K562 (cell line): ENCODE data around the gene MRPS10. TPM values are rescaled to one million over a fixed set of nuclear protein-coding genes. Genes with fewer than 3 reads are reported as not detected.

Experiments
- ATAC-seq: fragments of 200-7000 bp; cut with Tn5 transposase; 3 replicates; pipeline ENCODE4 v1.9.1; 2020; ENCODE audit warnings: moderate library complexity
- BruUV-seq: library from RNA; stranded (reverse); fragments of 400-500 nt; replicated peaks from 2 replicates; lab custom pipeline; 2021; lab: Mats Ljungman, UMichigan
- CTCF ChIA-PET: fragments of 300-600 bp; formaldehyde crosslinking; extraction: SDS; loops from one replicate; lab custom pipeline; 2021; ENCODE audit warnings: low intra/inter-chr PET ratio; lab: Yijun Ruan, JAX
- POLR2A ChIA-PET: fragments of 300-600, 350-650 bp; sonication (Branson Sonifier 250); formaldehyde crosslinking; extraction: SDS; loops from one replicate; lab custom pipeline; 2021; ENCODE audit warnings: antibody characterized with exemption, inconsistent platforms; lab: Yijun Ruan, JAX
- DNase-seq, 4 experiments: peaks; one replicate each; pipeline versions ENCODE4 v3.0.0 to v3.0.0-alpha.2; 2011 to 2018; ENCODE audit warnings: low spot score in 3 of 4, mixed read lengths in 3 of 4; ENCODE audit errors: extremely low read depth in 1 of 4
- FAIRE-seq: peaks from 2 replicates; lab custom pipeline; 2011; peaks lifted over from hg19 to GRCh38; lab: Jason Lieb, UNC
- H2AFZ ChIP-seq: 2 replicates; pipeline ENCODE4 v1.6.0; 2011; ENCODE audit warnings: low read depth, low read length, control low read depth, inconsistent platforms
- H3K27ac ChIP-seq: fragments of 200-600 bp; 3 replicates; pipeline ENCODE4 v1.8.0; 2011; ENCODE audit warnings: low read depth, mild to moderate bottlenecking, control low read depth, inconsistent platforms, low read length, moderate library complexity, mixed read lengths; ENCODE audit errors: extremely low read depth
- H3K27me3 ChIP-seq, 2 experiments: fragments of 300-600 bp in 1 of 2; 2 replicates in 1 of 2; 3 replicates in 1 of 2; pipeline versions ENCODE4 v1.6.0 to v1.8.0; 2011; ENCODE audit warnings: inconsistent platforms in 2 of 2, low read length in 2 of 2, mild to moderate bottlenecking in 1 of 2, mixed read lengths in 1 of 2, moderate library complexity in 1 of 2; ENCODE audit not compliant: control insufficient read depth in 2 of 2, insufficient read depth in 2 of 2
- H3K36me3 ChIP-seq: fragments of 300-600 bp; 3 replicates; pipeline ENCODE4 v1.8.0; 2011; ENCODE audit warnings: mild to moderate bottlenecking, low read length, inconsistent platforms; ENCODE audit not compliant: control insufficient read depth, insufficient read depth
- H3K4me1 ChIP-seq, 2 experiments: fragments of 200-600 bp in 1 of 2; replicated peaks in 1 of 2; 2 replicates in 1 of 2; 3 replicates in 1 of 2; pipeline versions ENCODE4 v1.5.1 to v1.8.0; 2011; ENCODE audit warnings: inconsistent platforms in 2 of 2, low read length in 2 of 2, mild to moderate bottlenecking in 1 of 2, mixed read lengths in 1 of 2, moderate library complexity in 1 of 2; ENCODE audit not compliant: control insufficient read depth in 2 of 2, insufficient read depth in 2 of 2
- H3K4me2 ChIP-seq: 2 replicates; pipeline ENCODE4 v1.6.1; 2011; ENCODE audit warnings: low read length, control low read depth, inconsistent platforms, mixed read lengths; ENCODE audit not compliant: insufficient read depth
- H3K4me3 ChIP-seq: fragments of 200-600 bp; sonication (generic), shearing (Covaris generic); 2 replicates; pipeline ENCODE4 v1.5.1; 2016; ENCODE audit warnings: control low read depth, inconsistent platforms
- H3K79me2 ChIP-seq: fragments of 200-600 bp; 3 replicates; pipeline ENCODE4 v1.8.0; 2011; ENCODE audit warnings: low read length, inconsistent platforms; ENCODE audit not compliant: control insufficient read depth, insufficient read depth
- H3K9ac ChIP-seq, 2 experiments: 2 replicates each; pipeline versions ENCODE4 v1.6.0 to v1.6.1; 2011; ENCODE audit warnings: low read depth in 2 of 2, low read length in 2 of 2, control low read depth in 1 of 2, inconsistent platforms in 1 of 2, mild to moderate bottlenecking in 1 of 2, mixed read lengths in 1 of 2; ENCODE audit not compliant: insufficient read depth in 1 of 2
- H3K9me1 ChIP-seq: one replicate; pipeline ENCODE4 v1.6.0; 2011; ENCODE audit warnings: inconsistent platforms, mild to moderate bottlenecking, low read length, moderate library complexity; ENCODE audit not compliant: control insufficient read depth, insufficient read depth
- H3K9me3 ChIP-seq: replicated peaks from 2 replicates; pipeline ENCODE4 v1.5.1; 2011; ENCODE audit warnings: low read depth, low read length, inconsistent platforms; ENCODE audit not compliant: control insufficient read depth, insufficient read depth
- H4K20me1 ChIP-seq: replicated peaks from 2 replicates; pipeline ENCODE4 v1.6.1; 2011; ENCODE audit warnings: low read length, inconsistent platforms, mixed read lengths; ENCODE audit not compliant: control insufficient read depth, insufficient read depth
- ATF3 ChIP-seq, 2 experiments: fragments of 450-650 bp in 1 of 2; sonication (generic) in 1 of 2; formaldehyde crosslinking in 1 of 2; IDR thresholded peaks in 1 of 2; conservative IDR thresholded peaks in 1 of 2; 2 replicates each; pipeline versions ENCODE4 v1.6.1 to v1.8.1; 2016 to 2023; ENCODE audit warnings: mild to moderate bottlenecking in 2 of 2, moderate library complexity in 2 of 2, inconsistent platforms in 1 of 2, missing genetic modification reagents in 1 of 2
- FOS ChIP-seq: IDR thresholded peaks from 3 replicates; pipeline ENCODE4 v1.6.1; 2011; ENCODE audit not compliant: insufficient read length; ENCODE audit errors: extremely low read depth
- FOXJ3 ChIP-seq: sonication (generic); formaldehyde crosslinking; IDR thresholded peaks from 2 replicates; pipeline ENCODE4 v1.4.0; 2020; ENCODE audit warnings: mild to moderate bottlenecking, missing genetic modification reagents
- FUS ChIP-seq: fragments of 200-400 bp; formaldehyde crosslinking; optimal IDR thresholded peaks from 2 replicates; pipeline ENCODE3; 2017; ENCODE audit warnings: low read depth, low read length
- MEF2D ChIP-seq: conservative IDR thresholded peaks from 2 replicates; pipeline ENCODE4 v1.6.1; 2016; ENCODE audit warnings: low read depth, missing genetic modification characterization, missing compliant biosample characterization
- NRF1 ChIP-seq, 2 experiments: fragments of 450-650 bp; IDR thresholded peaks in 1 of 2; conservative IDR thresholded peaks in 1 of 2; 2 replicates each; pipeline ENCODE4 v1.6.1; 2014; ENCODE audit warnings: mild to moderate bottlenecking in 2 of 2
- TOE1 ChIP-seq, 2 experiments: fragments of 450-650 bp in 1 of 2; sonication (generic) in 1 of 2; formaldehyde crosslinking in 1 of 2; IDR thresholded peaks; 2 replicates each; pipeline versions ENCODE4 v1.7.1 to v1.8.0; 2016 to 2022; ENCODE audit warnings: borderline replicate concordance in 2 of 2, mild to moderate bottlenecking in 2 of 2, antibody characterized with exemption in 1 of 2, inconsistent platforms in 1 of 2, low read depth in 1 of 2, missing genetic modification reagents in 1 of 2, moderate library complexity in 1 of 2
- ZBED1 ChIP-seq: IDR thresholded peaks from 2 replicates; pipeline ENCODE4 v1.6.1; 2014
- ZBTB43 ChIP-seq: sonication (generic); formaldehyde crosslinking; IDR thresholded peaks from 2 replicates; pipeline ENCODE4 v1.8.0; 2023; ENCODE audit warnings: mild to moderate bottlenecking, missing genetic modification reagents
- ZFP91 ChIP-seq: sonication (generic); formaldehyde crosslinking; IDR thresholded peaks from 2 replicates; pipeline ENCODE4 v1.8.0; 2022; ENCODE audit warnings: mild to moderate bottlenecking, missing genetic modification reagents
- ZFX ChIP-seq: sonication (generic); formaldehyde crosslinking; IDR thresholded peaks from 2 replicates; pipeline ENCODE4 v1.8.0; 2022; ENCODE audit warnings: mild to moderate bottlenecking, missing genetic modification reagents, moderate library complexity
- WGBS: fragments of 100-300 bp; shearing (Covaris generic); methylation state at CpG from one replicate; pipeline ENCODE4 v1.1.6; 2016; ENCODE audit warnings: low coverage, mixed read lengths; ENCODE audit not compliant: insufficient coverage; ENCODE audit errors: missing lambda C conversion rate; 5-methylcytosine and 5-hydroxymethylcytosine counted together
- in situ Hi-C: fragments of 300-500 bp; cut with MboI; formaldehyde crosslinking; loops from 4 replicates; pipeline ENCODE4 v1.15.0; 2018; ENCODE audit warnings: inconsistent platforms, mixed read lengths
- intact Hi-C: fragments of 100-400 bp; cut with micrococcal nuclease; formaldehyde crosslinking; loops from 2 replicates; pipeline ENCODE4 v1.14.2; 2022
- polyA plus RNA-seq, 8 experiments: library from polyadenylated mRNA; depleted of rRNA in 4 of 8; stranded (reverse) in 5 of 8; unstranded in 3 of 8; fragments of >200 nt; fragmentation: Nextera tagmentation in 2 of 8; fragmentation: Illumina TruSeq in 1 of 8; extraction: Ambion mirVana in 2 of 8; extraction: Trizol in 1 of 8; gene quantifications; 2 replicates each; pipeline versions ENCODE4 v1.2.1 to v1.2.3, GENCODE V29; 2011 to 2014; ENCODE audit warnings: inconsistent platforms in 1 of 8, missing spikeins in 1 of 8
- total RNA-seq, 7 experiments: library from RNA; depleted of rRNA in 6 of 7; stranded (reverse); fragments of >200 nt in 6 of 7; fragmentation: Illumina TruSeq in 2 of 7; extraction: Trizol in 2 of 7; gene quantifications; 2 replicates each; pipeline versions ENCODE4 v1.2.1 to v1.2.3, GENCODE V29; 2011 to 2021; ENCODE audit warnings: low replicate concordance in 1 of 7
- TF ChIP-seq, protein P1 (sequence below), 2 experiments: fragments of 450-650 bp; conservative IDR thresholded peaks; 2 replicates each; pipeline ENCODE4 v1.6.1; 2017; ENCODE audit warnings: mild to moderate bottlenecking in 2 of 2, moderate library complexity in 2 of 2

Gene MRPS10
- total and polyA plus RNA-seq, 9 of the 15 experiments (the other 6 are each of a cell fraction or from before 2014, with no cell fraction given), result 48.6 to 166 (median 93.7) TPM

DNA sequence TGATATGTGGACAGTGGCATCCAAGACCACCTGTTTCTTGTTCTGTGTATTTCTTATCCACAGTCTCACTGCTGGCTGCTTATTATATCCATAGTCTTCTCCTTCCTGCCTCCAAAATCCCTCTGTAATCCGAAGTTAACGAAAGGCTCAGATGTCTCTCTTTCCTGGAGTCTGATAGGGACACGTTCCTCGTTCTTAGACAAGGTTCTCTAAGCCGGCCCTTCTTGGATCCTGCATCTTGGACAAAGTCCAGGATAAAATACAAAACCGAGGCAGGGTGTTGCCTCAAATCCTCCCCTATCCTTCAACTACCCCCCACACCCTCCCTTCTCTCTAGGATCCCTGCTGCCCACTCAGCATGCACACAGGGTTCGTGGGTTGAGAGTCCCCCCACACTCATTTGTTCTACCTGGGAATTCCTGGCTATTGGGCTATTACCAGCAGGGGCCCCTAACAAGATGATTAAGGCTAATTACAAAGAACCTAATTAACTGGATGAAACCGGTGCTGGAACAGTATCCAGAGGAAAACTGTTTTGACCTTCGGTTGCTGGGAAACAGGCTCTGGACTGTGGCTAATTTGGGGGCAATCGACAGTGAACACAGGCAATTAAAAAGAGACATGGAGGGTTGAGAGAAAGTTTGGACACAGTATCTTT, 32.7 kb upstream of the MRPS10 start:
- Histone ChIP-seq H3K27me3 (peaks cover 48 to 69% of the 10 kb centered on the region in 2 experiments), H2AFZ (no peak overlapping the region), H3K4me2 (no peak overlapping the region), H3K4me3 (no peak overlapping the region), H3K9ac (no peak overlapping the region), H4K20me1 (no peaks in the 10 kb centered on the region; the same call in 1 of the 2 replicates), H3K27ac (no peak overlapping the region), H3K79me2 (no peaks in the 10 kb centered on the region), H3K36me3 (no peaks in the 10 kb centered on the region), H3K9me3 (no peaks in the 10 kb centered on the region), H3K4me1 (no peaks in the 10 kb centered on the region; a peak in 2 of 5 replicates), H3K9me1 (no peaks in the 10 kb centered on the region)
- no peak for ATAC-seq
- in situ Hi-C loops, result no loop called here
- ChIA-PET CTCF (no interaction called here), POLR2A (interaction anchor here (0.6 kb wide), 1 partner anchor 619 kb away, joined by 3 read pairs; no protein-coding TSS in a partner anchor)
- no peak for TF ChIP-seq MEF2D (tag)
- no peak for TF ChIP-seq FUS
- no peak for TF ChIP-seq TOE1 (IDR thresholded peaks at IDR 0.05; ENCODE audit: borderline replicate concordance)
- TF ChIP-seq TOE1 (CRISPR knock-in tag; IDR thresholded peaks at IDR 0.05; ENCODE audit: borderline replicate concordance, low read depth), result no peak
- TF ChIP-seq ATF3 (IDR thresholded peaks at IDR 0.05), result no peak
- TF ChIP-seq ATF3 (CRISPR knock-in tag; conservative IDR thresholded peaks at IDR 0.05), result no peak
- TF ChIP-seq FOXJ3, result no peak
- TF ChIP-seq, protein P1, sequence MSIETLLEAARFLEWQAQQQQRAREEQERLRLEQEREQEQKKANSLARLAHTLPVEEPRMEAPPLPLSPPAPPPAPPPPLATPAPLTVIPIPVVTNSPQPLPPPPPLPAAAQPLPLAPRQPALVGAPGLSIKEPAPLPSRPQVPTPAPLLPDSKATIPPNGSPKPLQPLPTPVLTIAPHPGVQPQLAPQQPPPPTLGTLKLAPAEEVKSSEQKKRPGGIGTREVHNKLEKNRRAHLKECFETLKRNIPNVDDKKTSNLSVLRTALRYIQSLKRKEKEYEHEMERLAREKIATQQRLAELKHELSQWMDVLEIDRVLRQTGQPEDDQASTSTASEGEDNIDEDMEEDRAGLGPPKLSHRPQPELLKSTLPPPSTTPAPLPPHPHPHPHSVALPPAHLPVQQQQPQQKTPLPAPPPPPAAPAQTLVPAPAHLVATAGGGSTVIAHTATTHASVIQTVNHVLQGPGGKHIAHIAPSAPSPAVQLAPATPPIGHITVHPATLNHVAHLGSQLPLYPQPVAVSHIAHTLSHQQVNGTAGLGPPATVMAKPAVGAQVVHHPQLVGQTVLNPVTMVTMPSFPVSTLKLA (conservative IDR thresholded peaks at IDR 0.05), result no peak
- no peak for TF ChIP-seq NRF1 (conservative IDR thresholded peaks at IDR 0.05 in 1 of 2, IDR thresholded peaks at IDR 0.05 in 1 of 2)
- TF ChIP-seq ZBED1, result no peak
- no peak for TF ChIP-seq ZFX
- no peak for TF ChIP-seq ZFP91 (CRISPR knock-in tag)
- TF ChIP-seq ZBTB43, result no peak
- TF ChIP-seq FOS, result no peak
- WGBS, result 4% methylated on average over 10 of the region's 10 CpGs
- intact Hi-C loops, result no loop called here
- BruUV-seq, result no TSS peak
- DNase-seq, result no peak
- no peak for FAIRE-seq
